GM21737 (cell line): ENCODE data around the gene SDHAF2.
"Not testable (repeated sequence)": the region's sequence is repeated elsewhere in the genome, so short reads cannot be mapped to it uniquely, and the experiment has no call there.

Experiments
- ATAC-seq: cut with Tn5 transposase; IDR thresholded peaks from one replicate; pipeline ENCODE4 v1.9.1; 2021; ENCODE audit warnings: mild to moderate bottlenecking, moderate library complexity; ENCODE audit not compliant: unreplicated experiment

Gene SDHAF2

DNA sequence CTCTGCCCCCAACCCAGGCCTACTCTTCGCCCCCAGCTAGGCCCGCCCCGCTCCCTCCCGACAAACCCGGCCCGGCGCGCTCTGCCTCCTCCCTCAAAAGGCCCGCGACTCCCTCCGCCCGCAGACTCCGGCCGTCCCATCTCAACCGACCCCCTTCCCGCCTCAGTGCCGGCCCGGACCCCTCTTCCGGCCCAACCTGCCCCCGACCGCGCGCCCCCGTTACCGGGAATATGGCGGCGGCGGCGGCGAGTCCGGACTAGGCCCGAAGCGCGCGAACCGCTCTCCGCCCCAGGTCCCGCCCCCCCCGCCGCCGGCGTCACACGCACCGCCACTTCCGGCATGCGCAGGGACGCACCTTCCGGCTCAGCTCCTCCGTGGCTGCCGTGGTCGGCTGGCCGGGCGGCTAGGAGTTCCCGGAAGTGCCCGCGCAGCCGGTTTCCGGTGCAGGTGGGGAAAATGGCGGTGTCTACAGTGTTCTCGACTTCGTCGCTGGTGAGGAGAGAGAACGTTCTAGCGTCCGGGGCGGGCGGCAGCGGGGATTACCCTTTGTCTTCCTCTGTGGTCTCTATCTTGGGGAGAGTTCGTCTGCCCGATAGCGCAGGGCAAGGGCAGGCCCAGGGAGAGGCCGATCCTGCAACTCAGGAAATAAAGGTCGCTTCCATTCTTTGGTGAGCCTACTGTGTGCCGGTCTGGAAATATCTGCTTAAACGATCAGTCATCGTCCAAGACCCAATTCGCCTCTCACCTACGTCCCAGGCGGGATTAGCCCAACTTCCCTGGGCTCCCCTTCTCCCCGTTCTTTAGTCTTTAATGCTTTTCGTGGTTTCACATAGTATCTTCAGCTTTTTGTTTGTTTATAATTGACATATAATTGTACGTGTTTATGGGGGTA, at the start of gene SDHAF2, which contains the start of gene CPSF7:
Gene SDHAF2, plus strand, starts transcription at position 434 of the 892 bp plus-strand sequence. Its CDS starts 23 bp downstream, at position 457.
Gene CPSF7, minus strand, starts transcription at position 285 of the 892 bp plus-strand sequence. CDS start 740 bp downstream, outside the sequence.
- peak; percentile 85 for ATAC-seq

DNA sequence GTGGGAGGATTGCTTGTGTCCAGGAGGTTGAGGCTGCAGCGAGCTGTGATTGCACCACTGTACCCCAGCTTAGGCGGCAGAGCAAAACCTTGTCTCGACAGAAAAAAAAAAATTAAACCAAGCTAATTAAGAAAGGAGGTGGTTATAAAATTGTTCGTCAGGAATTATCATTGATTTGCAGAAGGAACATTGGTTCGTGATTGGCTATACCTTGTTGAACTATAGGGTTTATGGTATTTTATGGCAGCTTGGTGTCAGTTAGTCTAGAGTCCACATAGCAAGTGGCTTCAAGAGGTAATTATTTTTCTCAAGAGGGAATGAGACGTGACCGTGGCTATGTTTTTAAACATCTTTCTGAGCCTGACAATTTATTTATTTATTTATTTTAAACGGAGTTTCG, 49.0 kb upstream of the SDHAF2 start:
- no peak for ATAC-seq

GRCh38 chr11:61383859-61384258, 46.1 kb upstream of the SDHAF2 start:
- not testable (repeated sequence) for ATAC-seq

- ATAC-seq, result no peak
Measured at GRCh38 chr11:61384271-61385242, 45.4 kb upstream of the SDHAF2 start.

GRCh38 chr11:61390161-61390560, 39.8 kb upstream of the SDHAF2 start:
- no peak for ATAC-seq

DNA sequence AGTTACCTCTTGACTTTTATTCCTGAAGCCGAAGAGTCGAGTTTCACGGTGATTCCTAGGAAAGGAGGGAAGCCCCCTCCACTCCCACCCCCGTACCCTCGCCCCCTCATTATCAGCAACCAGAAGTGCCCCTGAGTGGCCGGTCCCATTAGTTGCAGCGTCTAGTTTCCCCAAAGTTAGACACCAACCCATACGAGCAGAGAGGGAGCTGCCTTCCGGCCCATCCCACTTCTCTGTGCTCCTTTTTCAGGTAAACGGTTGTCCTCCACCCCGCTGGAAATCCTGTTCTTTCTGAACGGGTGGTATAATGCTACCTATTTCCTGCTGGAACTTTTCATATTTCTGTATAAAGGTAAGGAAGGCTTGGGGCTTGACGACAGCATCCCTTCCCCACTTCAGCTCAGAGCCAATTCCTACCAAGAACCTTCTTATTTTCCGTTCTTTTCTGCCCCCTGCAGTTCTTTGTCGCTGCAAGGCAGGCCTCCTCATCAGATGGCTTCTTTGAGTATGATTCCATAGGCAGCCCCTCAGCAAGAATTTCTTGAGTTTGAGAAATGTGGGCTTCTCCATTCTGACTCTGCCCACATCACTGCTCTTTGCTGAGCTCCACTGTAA, 36.8 kb upstream of the SDHAF2 start:
- no peak for ATAC-seq

DNA sequence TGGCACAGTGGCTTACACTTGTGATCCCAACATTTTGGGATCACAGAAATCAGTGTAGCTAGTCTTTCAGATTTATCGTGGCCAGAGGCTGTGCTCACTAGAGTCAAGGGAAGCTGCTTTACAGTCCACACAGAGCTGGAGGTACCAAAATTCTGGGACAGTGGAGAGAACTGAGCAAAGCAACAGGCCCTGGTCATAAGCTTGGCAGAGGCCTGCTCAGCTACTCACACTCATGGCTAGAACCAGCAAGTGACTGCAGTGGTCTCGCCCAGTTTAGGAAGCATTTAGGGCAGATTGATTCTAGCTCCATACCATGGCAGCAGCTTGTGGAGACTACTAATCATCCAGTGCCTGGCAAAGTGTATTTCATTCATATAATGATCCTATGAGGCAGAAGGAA, 28.8 kb upstream of the SDHAF2 start:
- no peak for ATAC-seq

GRCh38 chr11:61401573-61401972, 28.4 kb upstream of the SDHAF2 start:
- no peak for ATAC-seq

DNA sequence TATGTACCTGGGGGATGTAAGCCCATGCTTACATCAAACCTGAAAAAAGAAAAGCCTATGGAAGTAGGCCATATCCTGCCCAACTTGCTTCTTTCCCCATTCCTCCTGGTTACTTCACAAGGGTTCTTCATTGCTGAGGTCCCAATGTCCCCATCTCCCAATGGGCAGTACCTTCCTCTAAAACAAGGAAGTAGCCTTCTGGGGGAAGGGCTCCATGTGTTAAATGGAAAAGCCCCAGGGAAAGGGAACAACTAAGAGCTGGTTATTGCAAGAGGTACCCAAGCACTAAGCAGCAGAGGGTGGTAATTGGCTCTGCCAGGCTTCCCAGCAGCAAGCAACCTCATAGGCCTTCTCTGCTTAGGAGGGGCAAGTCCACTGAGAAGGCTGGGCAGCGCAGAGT, 26.3 kb upstream of the SDHAF2 start:
- no peak for ATAC-seq

DNA sequence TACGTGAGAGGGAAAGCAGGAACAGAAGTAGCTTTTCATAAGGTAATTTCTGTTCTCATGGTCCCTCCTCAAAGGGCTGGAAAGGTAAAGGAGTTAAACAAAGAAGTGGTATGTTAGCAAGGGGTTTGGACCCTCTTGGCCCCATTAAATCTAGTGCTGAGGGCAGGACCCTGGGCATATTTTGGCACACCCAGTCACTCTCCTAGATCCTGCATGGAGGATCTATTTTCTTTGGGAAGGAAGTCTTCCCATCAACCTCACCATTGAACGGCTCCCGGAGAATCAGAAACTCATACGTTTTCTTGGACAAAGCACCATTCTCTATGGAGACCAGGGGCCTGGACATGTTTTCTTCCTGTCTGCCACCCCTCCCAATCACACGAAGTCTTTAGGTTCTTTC, 25.8 kb upstream of the SDHAF2 start:
- no peak for ATAC-seq

DNA sequence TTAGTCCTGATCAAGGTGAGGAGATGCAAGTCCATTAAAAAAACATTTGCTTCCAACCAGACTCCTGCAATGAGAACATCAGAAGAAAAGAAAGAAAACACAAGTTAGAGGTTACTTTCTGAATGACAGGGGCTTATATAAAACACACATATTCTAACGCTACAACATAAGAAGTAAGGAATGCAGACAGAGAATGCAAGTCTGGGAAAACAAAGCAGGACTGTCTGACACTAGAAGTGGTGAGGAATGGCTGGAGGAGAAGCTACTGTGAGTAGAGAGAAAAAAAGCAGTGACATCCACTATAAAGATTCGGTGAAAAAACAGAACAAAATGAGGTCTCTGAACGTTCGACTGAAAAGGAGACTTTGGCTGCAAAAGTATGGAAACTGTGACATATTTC, 25.3 kb upstream of the SDHAF2 start:
- no peak for ATAC-seq

GRCh38 chr11:61406067-61406466, 23.9 kb upstream of the SDHAF2 start:
- ATAC-seq, result no peak

DNA sequence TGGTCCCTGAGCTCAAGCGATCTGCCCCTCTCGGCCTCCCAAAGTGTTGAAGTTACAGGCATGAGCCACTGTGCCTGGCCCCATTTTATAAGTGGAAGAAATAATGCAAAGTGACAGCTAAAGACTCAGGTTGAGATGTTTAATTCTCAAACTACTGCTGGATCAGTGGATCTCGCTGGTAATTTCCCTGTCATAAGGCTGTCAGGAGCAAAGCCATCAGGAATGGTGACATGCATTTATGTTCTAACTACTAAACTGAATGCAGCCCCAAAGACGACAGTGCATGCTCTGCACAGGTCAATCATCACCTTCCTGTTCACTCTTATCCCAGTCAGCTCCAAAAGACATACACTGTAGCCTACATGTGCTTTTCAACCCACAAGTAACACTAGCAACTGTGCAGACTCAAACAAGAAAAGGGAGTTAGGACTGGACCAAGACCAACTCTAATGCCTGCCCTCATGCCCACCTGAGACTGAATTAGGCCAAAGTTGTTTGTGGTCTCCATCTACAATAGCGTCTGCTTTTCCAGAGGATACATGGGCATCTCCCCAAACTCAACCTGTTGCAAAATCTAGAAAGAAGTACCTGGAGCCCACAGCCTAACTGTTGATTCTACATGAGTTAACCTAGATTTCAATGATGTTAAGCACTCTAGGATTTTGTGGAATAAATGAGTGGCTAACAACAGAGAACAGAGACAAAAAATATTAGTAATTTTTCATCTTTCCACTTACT, 22.8 kb upstream of the SDHAF2 start:
- ATAC-seq, result no peak

GRCh38 chr11:61411589-61411988, 18.3 kb upstream of the SDHAF2 start:
- ATAC-seq, result no peak

DNA sequence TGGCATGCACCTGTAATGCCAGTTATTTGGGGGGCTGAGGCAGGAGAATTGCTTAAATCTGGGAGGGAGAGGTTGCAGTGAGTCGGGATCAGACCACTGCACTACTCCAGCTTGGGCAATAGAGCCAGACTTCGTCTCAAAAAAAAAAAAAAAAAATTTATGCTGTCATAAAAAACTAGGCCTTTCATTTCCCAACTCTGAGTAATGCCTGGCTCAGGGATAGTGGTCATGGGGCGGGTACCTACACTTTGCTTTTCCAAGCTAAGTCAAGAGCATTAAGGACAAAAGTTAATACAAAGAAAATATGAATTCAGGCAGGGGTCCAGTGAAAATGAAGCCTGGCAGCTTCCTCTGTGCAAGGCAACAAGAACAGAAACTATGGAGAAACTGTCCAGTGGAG, 16.4 kb upstream of the SDHAF2 start:
- ATAC-seq, result no peak

- ATAC-seq, result no peak
Measured at GRCh38 chr11:61414547-61414946, 15.4 kb upstream of the SDHAF2 start.

- no peak for ATAC-seq
Measured at GRCh38 chr11:61415381-61415780, 14.5 kb upstream of the SDHAF2 start.

DNA sequence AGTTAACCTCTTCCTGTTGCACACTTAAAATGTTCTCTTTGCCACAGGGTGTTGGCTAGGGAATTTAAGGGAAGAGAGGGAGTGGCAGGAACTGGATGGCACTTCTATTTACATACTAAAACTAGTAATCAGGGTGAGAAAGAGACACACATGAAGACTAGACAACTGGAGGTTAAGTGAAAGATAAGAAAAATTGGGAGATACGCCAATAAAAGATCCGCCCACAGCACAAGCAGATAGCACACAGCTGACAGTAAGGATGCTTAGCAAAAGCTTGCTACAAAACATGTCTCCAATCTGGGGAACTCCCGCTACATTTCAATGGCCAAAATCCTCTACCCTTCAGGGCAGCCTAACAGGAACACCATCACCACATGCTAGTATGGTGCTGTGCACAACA, 13.0 kb upstream of the SDHAF2 start:
- ATAC-seq, result no peak

GRCh38 chr11:61417670-61418069, 12.3 kb upstream of the SDHAF2 start:
- ATAC-seq, result no peak

GRCh38 chr11:61418136-61418535, 11.8 kb upstream of the SDHAF2 start:
- no peak for ATAC-seq
